NCI-H1105 (cell line): ENCODE data around the gene GNAQ.
A peak's percentile ranks its signal among the peaks of the same experiment; 100 is the strongest.

Experiments used
- DNase-seq: peaks from one replicate; lab custom pipeline; 2025; lab: John Stamatoyannopoulos, UW

Gene GNAQ

DNA sequence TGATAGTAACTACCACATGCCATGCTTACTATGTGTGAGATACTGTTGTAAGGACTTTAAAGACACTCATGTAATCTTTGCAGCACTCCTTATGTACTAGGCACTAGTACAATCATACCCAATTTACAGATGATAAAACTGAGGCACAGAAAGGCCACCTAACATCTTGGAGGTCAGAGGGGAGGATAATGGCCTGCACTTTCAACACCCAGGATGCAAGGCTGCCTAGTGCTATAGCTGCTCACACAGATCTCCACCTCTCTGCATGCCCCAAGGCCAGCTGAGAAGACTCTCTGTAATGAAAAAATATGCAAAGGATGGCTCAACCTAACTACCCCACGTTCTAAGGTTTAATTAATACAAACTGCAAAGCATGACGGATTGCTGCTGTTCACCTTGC lies 57.2 kb downstream of the GNAQ start:
- no peak for DNase-seq

DNA sequence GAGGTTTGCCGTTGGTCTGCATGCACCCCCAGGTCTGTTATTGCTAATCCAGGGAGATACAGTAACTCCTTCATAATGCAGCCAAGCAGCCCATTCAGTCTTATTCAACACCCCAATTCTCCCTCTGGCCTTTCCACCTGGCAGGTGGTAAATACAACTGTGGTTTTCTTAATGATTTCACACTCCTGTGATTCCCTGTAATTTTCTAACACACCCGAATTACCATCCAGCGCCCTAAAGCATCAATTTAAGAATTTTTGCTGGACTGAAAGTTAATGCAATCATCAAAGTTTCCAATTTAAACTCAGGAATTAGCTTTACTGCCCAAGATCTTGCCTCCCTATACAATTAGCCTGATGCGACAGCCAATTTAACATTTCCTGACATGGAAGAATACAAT lies 62.5 kb downstream of the GNAQ start:
- DNase-seq: no peak

DNA sequence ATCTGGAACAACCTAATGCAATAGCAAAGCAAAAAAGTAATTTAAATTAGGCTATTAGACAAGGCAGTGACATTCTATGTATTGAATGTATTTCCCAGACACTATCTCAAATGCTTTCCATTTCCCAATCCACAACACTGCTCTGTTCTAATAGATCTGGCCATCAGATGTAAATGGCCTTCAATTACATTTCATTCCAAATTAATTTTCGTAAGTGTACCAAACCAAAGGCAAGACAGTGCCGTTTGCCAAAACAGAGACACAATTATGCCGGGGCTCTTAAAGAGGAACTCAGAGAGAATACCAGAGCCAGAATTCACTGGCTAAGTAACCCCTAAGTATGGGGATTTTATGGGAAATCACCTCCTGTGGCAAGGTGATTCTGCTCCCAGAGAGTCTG lies 63.1 kb downstream of the GNAQ start:
- peak; percentile 29 for DNase-seq

DNA sequence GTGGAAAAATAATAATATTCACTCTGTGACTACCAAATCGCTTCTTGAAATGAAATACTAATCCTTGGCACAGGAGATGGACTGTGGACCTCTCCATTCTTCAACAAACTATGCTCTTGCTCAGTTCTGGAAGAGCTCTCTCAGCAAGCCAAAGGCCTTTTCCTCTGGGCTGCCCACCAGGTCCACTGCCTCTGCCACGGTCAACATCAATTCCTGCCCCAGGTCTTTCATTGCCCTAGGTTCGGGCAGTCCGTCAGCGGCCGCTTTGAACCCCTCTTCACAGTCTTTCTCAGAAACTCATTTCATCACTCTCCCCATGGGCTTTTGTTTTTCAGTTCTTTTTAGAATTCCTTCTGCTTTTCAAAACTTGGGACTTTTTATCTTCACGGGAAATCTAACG lies 64.9 kb downstream of the GNAQ start:
- DNase-seq: no peak

DNA sequence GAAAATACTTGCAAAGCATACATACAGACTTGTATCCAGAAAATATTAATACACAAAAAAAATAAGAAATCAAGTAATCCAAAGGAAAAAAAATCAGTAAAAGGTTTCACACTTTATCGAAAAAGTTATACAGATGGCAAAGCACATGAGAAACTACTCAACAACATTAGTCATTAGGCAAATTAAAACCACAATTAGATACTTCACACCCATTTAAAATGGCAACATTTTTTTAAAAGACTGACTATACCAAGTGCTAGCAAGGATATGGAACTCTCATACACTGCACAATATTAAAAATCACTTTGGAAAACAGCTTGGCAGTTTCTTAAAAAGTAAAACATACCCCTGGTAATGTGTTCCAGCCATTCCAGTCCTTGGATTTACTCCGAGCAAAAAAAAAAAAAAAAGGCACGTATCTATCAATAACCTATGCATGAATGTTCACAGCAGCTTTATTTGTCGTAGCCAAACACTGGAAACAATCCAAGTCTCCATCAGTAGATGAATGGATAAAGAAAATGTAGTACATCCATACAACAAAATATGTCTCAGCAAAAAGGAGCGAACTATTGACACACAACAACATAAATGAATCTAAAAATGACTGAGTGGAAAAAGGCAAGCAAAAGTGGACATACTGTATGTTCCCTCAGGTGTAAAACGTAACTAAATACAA lies 66.0 kb downstream of the GNAQ start:
- DNase-seq: peak; percentile 34

DNA sequence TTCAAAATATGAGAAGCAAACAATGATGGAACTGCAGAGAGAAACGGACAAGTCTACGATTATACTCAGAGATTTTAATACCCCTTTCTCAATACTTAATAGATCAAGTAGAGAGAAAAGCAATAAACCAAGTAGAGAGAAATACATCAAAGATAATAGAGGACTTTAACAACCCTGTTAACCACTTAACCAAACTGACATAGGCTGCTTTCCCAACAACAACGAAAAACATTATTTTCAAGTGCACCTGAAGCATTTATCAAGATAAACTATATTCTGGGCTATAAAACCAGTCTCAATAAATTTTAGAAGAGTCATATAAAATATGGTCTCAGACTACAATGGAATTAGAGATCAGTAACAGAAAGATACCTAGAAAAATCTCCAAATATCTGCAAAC lies 67.4 kb downstream of the GNAQ start:
- DNase-seq: no peak

DNA sequence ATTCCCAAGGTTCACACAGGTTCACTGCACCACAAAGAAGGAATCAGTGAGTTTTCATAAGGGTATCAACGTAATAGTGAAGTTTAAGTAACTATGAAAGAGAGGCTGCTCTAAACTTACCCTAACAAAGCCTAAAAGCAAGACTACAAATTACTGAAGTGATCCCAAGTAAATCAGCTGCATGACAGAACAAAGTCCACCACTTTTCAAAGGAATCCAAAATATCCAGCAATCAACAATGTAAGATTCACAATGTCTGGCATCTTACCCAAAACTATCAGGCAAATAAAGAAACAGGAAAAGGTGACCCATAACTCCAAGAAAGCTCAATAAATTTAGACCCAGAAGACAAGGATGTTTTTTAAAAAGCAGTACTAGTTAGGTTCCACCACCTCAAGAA lies 70.1 kb downstream of the GNAQ start:
- DNase-seq: no peak

DNA sequence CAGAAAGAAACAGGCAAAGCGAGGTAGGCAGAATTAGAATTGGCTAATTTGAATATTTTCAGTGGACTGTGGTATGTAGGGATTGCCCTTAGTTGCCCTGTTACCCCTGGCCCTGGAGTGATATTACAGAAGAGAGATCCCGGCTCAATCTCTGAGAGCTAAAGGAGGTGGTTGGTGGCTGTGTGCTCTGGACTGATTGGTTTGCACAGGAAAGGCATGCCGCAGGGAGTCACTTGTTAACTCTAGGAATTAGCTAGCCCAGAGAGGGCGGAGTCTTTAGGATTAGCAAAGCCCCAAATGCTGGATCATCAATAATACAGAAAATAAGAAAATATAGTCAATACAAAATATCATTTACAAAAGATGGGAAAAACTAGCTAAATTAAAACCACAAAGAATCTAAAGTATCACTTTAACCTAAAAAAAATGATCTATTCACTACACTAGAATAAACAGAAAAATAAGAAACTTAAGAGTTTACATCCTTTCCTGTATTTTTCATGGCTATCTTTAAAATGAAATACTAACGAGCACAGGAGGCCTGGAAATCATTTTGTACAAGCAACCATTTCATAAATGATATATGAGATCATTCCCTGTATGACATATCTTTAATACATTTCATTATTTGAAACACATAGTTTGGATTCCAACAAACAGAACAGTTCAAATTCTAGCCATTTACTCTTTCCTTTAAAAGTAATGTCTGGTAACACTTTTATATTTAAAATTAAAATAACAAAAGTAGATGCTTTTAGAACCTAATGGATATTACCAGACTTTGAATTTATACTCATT lies 71.1 kb downstream of the GNAQ start:
- no peak for DNase-seq

DNA sequence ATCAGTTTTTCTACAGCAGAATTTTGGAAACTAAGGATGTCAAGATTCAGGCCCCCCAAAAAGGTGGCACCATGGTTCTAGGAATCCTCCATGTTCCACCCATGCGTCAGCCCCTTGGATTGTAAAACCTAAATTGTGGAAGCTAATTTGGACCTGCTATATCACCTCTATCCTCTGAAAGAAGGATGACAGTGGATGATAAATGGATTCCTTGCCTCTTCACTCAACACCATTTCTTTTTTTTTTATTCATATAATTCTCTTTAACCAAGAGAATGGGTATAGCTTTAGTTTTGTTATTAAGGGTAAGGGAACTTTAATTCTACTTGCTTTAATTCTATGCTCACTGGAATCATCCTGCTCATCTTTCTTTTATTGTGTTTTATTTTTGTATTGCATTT lies 71.8 kb downstream of the GNAQ start:
- DNase-seq: no peak

DNA sequence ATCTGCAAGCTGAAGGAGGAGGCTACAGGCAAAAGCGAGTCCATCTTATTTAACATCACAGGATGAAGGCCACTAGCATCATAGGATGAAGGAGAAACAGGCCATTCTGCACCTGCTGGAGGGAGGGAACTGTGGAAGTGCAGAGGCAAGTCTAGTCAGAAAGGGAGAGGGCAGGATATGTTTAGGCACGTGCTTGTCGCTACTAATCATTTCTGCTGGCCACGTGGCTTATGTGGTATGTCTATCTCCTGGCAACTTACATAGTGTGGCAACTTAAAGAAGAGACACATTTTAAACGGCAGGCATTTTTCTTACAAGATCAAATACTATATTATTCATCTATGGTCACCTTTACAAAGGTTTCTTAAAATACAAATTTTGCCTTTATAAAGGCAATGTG lies 74.0 kb downstream of the GNAQ start:
- no peak for DNase-seq

DNA sequence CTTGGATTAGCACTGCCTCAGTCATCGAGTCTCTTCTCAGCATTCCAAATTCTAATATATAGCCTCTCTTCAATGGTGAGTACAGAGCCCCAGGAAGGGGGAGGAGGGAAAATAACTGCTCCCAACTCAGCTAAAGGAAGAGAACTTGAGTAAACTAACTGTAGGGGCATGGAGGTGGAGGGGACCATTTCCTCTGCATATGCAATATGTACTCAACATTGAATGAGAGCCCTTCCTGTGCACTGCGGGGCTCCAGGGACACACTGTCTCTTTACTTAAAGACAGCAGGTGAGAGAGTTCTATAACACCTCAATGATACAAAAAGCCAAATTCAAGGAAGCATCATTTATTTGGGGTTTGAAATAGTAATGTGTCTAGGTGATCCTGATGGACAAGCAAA lies 75.1 kb downstream of the GNAQ start:
- no peak for DNase-seq

DNA sequence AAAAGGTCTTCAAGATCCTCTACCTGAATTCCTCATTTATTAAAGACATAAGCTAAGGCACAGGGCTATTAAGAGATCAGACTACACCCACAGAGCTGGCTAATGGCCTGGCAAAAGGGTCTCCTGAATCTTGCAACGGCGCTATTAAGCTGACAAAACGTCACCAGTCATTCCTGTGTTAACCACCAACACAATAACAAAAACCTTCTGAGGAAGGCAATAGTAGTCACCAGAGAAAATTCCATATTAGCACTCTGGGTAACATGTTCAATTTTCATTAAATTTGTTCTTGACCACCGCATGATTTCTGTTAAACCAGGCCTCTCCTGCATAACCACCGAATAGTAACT lies 77.0 kb downstream of the GNAQ start:
- no peak for DNase-seq

DNA sequence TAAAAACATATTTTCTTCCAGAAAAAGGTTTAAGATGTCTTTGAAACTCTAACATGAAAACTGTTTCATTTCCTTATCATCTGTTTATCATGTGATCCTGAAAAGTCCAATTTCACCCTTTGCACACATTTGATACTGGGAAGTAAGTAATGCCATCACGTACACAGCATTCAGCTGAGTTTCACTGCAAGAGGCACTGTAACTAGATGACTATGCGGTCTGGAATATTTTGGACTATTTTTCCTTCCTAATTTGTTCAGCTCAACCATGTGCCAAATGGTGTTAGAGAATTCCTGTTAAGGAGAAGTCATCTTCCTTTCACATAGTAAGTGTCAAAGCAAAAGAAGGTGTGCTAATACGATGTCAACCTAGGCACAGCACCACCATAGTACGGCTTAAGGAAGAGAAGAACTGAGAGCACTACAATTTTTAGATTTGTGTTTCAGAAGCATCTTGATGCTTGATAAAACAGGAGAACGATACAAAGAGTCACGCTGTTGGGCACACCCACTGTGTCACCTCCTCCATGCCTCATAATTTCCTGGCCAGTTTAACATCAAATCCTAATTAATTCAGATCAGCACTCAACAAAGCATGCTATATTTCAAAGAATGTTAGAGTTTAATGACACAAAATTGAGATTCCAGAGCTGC lies 77.5 kb downstream of the GNAQ start:
- no peak for DNase-seq

DNA sequence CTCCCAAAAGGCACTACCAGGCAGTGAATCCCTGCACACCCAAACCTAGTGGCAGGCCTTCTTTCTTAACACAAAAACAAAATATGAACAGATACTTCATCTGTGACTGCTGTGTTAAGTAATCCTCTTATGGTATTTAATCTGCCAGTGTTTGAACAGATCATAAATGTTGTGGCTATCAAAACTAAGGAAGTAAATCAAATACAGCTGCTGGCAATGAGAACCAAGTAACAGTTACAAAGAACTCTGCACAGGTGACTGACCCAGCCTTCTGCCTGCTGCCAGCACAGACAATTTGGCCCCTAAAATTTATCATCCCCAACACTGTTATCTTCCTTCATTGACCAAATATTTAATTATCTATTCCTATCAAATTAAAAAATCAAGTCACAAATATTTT lies 78.0 kb downstream of the GNAQ start:
- no peak for DNase-seq

DNA sequence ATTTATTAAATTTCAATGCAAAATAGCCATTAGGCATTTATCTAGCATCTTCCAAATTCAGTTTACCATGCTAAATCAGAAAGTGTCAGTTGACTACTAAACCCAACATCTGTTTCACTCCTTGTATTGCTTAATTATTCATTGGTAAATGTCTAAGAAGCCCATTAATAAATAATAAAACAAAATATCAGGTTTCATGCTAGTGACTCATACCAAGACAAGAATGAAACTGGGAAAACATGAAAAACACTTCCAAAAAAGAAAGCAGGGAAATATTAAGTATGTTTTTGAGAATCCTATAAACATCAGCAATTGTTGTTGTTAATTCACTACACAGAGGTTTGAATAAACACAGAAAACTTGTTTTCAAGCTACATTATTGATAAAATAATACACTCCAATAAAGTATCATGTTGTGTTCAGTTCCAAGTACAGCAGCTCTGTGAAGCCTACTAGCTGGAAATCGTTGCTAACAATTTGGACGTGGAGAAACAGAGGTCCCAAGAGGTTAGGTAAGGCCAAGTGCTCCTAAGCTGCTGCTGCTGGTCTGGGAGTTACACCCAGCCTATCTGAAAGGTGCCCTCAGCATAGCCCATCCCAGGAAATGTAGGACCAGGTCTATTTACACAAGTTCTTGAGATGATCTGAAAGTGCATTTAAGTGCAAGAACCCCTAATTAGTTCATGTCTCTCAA lies 78.8 kb downstream of the GNAQ start:
- peak; percentile 16 for DNase-seq

DNA sequence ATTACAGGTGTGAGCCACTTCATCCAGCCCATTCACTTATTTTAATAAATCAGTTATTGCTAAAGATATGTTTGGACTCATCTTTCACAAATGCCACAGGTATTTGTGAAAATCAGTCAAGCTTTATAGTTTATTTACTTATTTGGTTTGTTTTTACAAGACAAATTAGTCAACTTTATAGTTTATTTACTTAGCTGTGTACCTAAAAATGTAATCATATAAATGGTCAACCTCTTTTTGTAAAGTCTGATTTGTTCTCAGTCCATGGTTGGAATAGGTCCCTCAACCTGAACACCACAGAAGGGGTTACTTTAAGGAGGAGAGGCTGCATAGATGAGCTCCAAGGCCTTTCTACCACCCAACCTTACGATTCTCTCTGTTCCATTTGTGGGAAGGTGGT lies 80.2 kb downstream of the GNAQ start:
- no peak for DNase-seq

DNA sequence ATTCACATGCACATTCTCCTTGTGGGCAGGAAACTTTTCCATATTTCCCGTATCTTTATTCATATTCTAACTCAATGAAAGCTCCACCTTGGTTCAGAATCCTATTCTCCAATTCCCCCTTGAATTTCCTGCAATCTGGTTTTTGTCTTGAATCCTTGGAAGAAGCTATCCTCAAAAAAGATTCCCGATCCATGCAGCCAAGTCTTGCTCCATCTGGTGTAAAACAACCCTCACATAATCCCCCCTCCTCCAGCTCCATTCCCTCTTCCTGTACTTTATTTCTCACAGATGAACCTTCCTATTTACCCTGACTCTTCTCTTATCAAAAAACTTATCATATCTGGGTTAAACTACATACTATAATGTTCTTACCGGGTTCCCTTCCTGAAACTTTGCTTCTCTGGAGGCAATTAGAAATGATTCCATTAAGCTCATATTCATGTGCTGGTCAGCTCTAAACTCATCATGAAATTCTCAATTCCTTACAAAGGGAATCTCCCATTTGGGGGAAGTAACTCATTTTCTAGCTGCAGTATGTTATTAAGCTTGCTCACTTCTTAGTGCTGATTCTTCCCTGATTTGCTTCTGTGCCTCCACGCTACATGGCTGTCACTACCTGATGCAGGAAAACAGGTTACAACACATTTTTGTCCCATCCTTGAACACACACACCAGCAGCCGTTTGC lies 81.7 kb downstream of the GNAQ start:
- DNase-seq: no peak

DNA sequence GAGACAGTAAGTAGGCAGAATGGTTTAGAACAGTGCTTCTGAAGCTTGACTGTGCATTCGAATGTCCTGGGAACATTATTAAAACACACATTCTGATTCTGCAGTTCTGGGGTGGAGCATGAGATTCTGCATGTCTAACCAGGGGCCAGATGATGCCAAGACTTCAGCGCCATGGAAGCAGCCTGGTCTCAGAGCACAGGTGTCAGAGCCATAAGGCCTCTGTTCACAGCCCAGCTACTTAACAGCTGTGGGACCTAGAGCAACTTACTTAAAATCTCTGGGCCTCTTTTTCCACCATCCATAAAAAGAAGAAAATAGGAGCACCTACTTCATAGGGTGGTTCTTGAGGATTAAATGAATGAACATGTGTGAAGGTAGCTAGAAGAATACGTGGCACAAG lies 84.0 kb downstream of the GNAQ start:
- DNase-seq: no peak

DNA sequence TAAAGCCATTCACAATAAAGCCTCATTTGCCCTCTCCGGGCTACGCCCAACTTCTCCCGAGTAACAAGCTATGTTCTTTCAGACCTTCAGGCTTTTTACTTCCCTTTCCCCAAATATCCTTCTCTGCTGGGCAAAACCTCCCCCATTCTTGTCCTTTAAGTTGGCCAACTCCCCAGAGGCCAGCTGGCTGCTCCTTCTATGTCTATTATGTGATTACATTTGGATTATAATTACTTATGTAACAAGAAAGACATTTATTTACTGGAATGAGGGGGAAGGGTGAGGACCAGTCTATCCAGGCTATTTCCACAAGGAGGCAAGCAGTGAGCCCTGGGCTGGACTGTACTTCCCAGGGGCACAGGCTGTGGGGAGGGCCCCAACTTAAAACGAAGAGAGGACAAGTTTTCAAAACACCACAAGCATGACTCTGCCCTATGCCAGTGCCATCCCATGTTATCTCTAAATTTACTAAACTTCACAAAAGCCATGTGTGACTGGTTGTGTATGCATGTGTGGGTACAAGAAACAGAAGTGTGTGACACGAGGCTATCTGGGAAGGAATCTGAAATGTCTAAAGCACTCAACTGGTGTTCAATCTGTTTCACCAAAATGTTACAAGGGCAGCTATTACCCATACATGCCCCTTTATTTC lies 84.5 kb downstream of the GNAQ start:
- no peak for DNase-seq

DNA sequence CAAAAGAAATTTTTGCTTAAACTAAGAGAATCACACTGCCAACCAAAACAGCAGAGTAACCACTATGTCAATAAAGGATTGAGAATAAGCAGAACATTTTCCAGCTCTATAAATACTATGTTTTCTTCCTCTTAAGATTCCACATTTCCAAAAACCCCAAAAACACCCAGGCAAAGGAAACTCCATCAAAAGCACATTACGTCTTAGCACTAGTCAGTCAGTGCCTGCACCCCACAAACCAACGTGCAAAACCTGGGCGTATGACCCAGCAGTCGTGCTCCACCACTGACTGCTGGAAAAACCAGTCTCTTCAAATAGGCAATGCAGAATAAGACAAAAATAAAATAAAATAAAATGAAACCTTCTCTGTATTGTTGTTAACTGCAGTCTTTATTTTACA lies 85.3 kb downstream of the GNAQ start:
- no peak for DNase-seq

DNA sequence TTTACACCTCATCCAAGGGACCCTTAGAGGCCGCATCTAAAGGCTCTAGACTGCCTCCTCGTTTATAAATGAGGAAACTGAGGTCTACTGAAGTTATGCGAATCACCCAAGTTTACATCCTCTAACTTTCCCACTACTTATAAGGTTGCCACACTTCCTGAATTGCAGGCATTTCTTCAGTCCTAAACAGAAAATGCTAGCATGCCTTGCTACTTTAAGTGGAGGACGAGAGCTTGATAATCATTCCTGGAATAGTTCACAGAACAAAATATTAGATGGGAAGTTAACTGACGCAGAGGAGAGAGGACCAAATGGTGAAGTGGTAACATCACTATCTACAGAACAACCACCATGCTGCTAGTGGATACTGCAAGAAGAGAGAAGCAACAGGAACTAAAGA lies 85.8 kb downstream of the GNAQ start:
- no peak for DNase-seq
